ENCODE data around the gene CTCFL. TPM values are rescaled to one million over a fixed set of nuclear protein-coding genes. Genes with fewer than 3 reads are reported as not detected.

The CTCFL gene, protein sequence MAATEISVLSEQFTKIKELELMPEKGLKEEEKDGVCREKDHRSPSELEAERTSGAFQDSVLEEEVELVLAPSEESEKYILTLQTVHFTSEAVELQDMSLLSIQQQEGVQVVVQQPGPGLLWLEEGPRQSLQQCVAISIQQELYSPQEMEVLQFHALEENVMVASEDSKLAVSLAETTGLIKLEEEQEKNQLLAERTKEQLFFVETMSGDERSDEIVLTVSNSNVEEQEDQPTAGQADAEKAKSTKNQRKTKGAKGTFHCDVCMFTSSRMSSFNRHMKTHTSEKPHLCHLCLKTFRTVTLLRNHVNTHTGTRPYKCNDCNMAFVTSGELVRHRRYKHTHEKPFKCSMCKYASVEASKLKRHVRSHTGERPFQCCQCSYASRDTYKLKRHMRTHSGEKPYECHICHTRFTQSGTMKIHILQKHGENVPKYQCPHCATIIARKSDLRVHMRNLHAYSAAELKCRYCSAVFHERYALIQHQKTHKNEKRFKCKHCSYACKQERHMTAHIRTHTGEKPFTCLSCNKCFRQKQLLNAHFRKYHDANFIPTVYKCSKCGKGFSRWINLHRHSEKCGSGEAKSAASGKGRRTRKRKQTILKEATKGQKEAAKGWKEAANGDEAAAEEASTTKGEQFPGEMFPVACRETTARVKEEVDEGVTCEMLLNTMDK
- under 0.01 TPM in 1 of 2 replicates, not detected in the other for total RNA-seq

DNA sequence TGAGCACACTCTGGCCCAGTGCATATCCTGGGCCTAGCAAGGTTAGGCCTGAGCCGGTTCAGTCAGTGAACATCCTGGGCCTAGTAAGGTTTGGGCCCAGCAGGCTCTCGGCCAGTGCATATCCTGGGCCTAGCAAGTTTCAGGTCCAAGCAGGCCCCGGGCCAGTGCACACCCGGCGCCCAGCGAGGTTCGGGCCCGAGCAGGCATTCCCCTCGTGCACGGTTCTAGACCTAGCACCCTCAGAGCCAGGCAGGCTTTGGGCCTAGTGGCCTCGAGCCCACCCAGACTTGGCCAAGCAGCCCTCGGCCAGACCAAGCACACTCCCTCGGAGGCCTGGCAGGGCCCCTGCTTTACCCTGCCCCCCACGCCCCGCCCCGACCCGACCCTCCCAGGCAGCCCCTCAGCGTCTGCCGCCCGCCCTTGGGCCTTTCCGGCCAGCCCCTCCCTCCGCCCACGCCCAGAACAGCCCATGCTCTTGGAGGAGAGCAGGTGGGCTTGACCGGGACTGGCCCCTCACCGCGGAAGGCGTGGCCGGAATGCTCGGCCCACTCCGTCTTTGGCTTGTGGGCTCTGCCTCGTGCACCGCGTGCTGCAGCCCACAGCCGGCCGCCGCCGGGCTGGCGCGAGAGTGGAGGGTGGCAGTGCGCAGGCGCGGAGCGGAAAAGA is at the start of gene CTCFL:
CTCFL (minus strand) TSS at position 630 of the 666 bp plus-strand sequence. CDS start 935 bp downstream, outside the sequence.

GRCh38 chr20:57560554-57561355 is 35.8 kb upstream of the CTCFL start, which contains the start of gene PCK1:
Gene PCK1 (plus strand): TSS chr20:57561110. CDS start chr20:57561412, 302 bp downstream.

Other genes starting within 250 kb of the CTCFL start
- not detected in 2 replicates for gene SPO11, start 195.3 kb downstream of the CTCFL start, total RNA-seq
- gene RAE1, start 173.9 kb downstream of the CTCFL start, total RNA-seq, result 30.9 and 53.5 TPM in 2 replicates
- gene RBM38, start 133.7 kb downstream of the CTCFL start, total RNA-seq, result 7.3 and 13.4 TPM in 2 replicates
- gene PCK1, start 36.0 kb upstream of the CTCFL start, total RNA-seq, result not detected in 2 replicates
- gene ZBP1, start 95.3 kb upstream of the CTCFL start, total RNA-seq, result not detected in 2 replicates
- 0.29 and 0.33 TPM in 2 replicates for gene PMEPA1, start 184.9 kb upstream of the CTCFL start, total RNA-seq